Thyroid gland (tissue), 4 donors: ENCODE data around the gene UBXN11.

Experiments used
- CTCF ChIP-seq, 6 experiments: fragments of 200-600 bp in 3 of 6; fragments of 450-650 bp in 3 of 6; sonication (generic) in 3 of 6; IDR thresholded peaks; one replicate each; pipeline ENCODE4 v1.5.1; 2016 to 2019; ENCODE audit warnings: antibody characterized with exemption in 6 of 6, mild to moderate bottlenecking in 2 of 6, inconsistent platforms in 1 of 6, moderate library complexity in 1 of 6
- POLR2A ChIP-seq, 2 donors: fragments of 450-650 bp; IDR thresholded peaks; one replicate each; pipeline ENCODE4 v1.6.1; 2017; ENCODE audit warnings: antibody characterized with exemption in 2 of 2, mild to moderate bottlenecking in 2 of 2, moderate library complexity in 1 of 2

GRCh38 chr1:26317612-26318337 lies 11.3 kb upstream of the UBXN11 start, which contains the start of gene CD52:
- TF ChIP-seq CTCF (IDR thresholded peaks at IDR 0.05) = no peak
- TF ChIP-seq POLR2A (IDR thresholded peaks at IDR 0.05) = no peak
